CD8-positive, alpha-beta memory T cell (primary cell): ENCODE data around the gene USP53. TPM values are rescaled to one million over a fixed set of nuclear protein-coding genes. Genes with fewer than 3 reads are reported as not detected.
"Not testable (repeated sequence)": the region's sequence is repeated elsewhere in the genome, so short reads cannot be mapped to it uniquely, and the experiment has no call there.

Experiments
- CTCF ChIA-PET: fragments of 350-600 bp; sonication (Branson Sonifier 250); formaldehyde crosslinking; loops from one replicate; lab custom pipeline; 2021; ENCODE audit warnings: antibody characterized with exemption; lab: Charles Lee
- POLR2A ChIA-PET: fragments of 350-600 bp; sonication (Branson Sonifier 250); formaldehyde crosslinking; loops from one replicate; lab custom pipeline; 2021; ENCODE audit warnings: antibody characterized with exemption; lab: Charles Lee
- DNase-seq, 5 donors: peaks; one replicate each; pipeline versions ENCODE4 v3.0.0 to v3.0.0-alpha.2; 2020 to 2022; ENCODE audit warnings: mixed read lengths in 1 of 5
- H3K27ac ChIP-seq: one replicate; pipeline ENCODE4 v1.7.0; 2013; ENCODE audit warnings: low read depth, mild to moderate bottlenecking, low read length, moderate library complexity
- H3K27me3 ChIP-seq: 2 replicates; pipeline ENCODE4 v1.7.0; 2013; ENCODE audit warnings: low read length, mild to moderate bottlenecking; ENCODE audit not compliant: insufficient read depth, poor library complexity, severe bottlenecking
- H3K36me3 ChIP-seq: 2 replicates; pipeline ENCODE4 v1.7.0; 2013; ENCODE audit warnings: mild to moderate bottlenecking, low read length, moderate library complexity; ENCODE audit not compliant: insufficient read depth
- H3K4me1 ChIP-seq: 2 replicates; pipeline ENCODE4 v1.7.0; 2013; ENCODE audit warnings: mild to moderate bottlenecking, low read length, moderate library complexity; ENCODE audit not compliant: insufficient read depth
- H3K4me3 ChIP-seq: 2 replicates; pipeline ENCODE4 v1.7.0; 2013; ENCODE audit warnings: mild to moderate bottlenecking, low read length
- H3K9me3 ChIP-seq: 2 replicates; pipeline ENCODE4 v1.7.0; 2013; ENCODE audit warnings: mild to moderate bottlenecking, low read length
- H3K27ac Mint-ChIP-seq, 8 donors: one replicate each; pipeline ENCODE4 v1.8.0; 2020 to 2021; ENCODE audit warnings: mixed read lengths in 8 of 8, mild to moderate bottlenecking in 6 of 8, inconsistent platforms in 3 of 8, moderate library complexity in 3 of 8
- H3K27me3 Mint-ChIP-seq, 2 donors: one replicate each; pipeline ENCODE4 v1.8.0; 2020 to 2021; ENCODE audit warnings: mixed read lengths in 2 of 2, mild to moderate bottlenecking in 1 of 2, moderate library complexity in 1 of 2
- H3K36me3 Mint-ChIP-seq, 3 donors: one replicate each; pipeline ENCODE4 v1.8.0; 2020 to 2021; ENCODE audit warnings: mixed read lengths in 3 of 3, inconsistent platforms in 1 of 3, mild to moderate bottlenecking in 1 of 3
- H3K4me1 Mint-ChIP-seq, 3 donors: one replicate each; pipeline ENCODE4 v1.8.0; 2020 to 2021; ENCODE audit warnings: mixed read lengths in 3 of 3, inconsistent platforms in 1 of 3, mild to moderate bottlenecking in 1 of 3
- H3K4me3 Mint-ChIP-seq, 7 donors: one replicate each; pipeline ENCODE4 v1.8.0; 2020 to 2021; ENCODE audit warnings: mixed read lengths in 7 of 7, mild to moderate bottlenecking in 6 of 7, moderate library complexity in 4 of 7, inconsistent platforms in 2 of 7
- H3K9me3 Mint-ChIP-seq, 5 donors: one replicate each; pipeline ENCODE4 v1.8.0; 2020 to 2022; ENCODE audit warnings: mixed read lengths in 5 of 5, mild to moderate bottlenecking in 3 of 5, moderate library complexity in 2 of 5, inconsistent platforms in 1 of 5
- polyA plus RNA-seq: library from polyadenylated mRNA; unstranded; fragments of 300-500 nt; fragmentation: Illumina TruSeq; gene quantifications from one replicate; pipeline ENCODE4 v1.2.3, GENCODE V29; 2021
- total RNA-seq, 2 experiments: library from RNA; stranded (reverse); gene quantifications; one replicate each; pipeline ENCODE4 v1.2.3, GENCODE V29; 2021

The USP53 gene
- total and polyA plus RNA-seq, 3 experiments from 2014 or later = 9.8 to 11.0 (median 10.5) TPM

DNA sequence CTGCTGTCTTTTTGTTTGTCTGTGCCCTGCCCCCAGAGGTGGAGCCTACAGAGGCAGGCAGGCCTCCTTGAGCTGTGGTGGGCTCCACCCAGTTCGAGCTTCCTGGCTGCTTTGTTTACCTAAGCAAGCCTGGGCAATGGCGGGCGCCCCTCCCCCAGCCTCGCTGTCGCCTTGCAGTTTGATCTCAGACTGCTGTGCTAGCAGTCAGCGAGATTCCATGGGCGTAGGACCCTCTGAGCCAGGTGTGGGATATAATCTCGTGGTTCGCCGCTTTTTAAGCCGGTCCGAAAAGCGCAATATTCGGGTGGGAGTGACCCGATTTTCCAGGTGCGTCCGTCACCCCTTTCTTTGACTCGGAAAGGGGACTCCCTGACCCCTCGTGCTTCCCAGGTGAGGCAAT is 67.0 kb downstream of the USP53 start:
- H3K4me3 ChIP-seq, H3K4me1 ChIP-seq, H3K36me3 ChIP-seq, H3K27ac Mint-ChIP-seq, DNase-seq, H3K27me3 Mint-ChIP-seq, H3K4me3 Mint-ChIP-seq, H3K27ac ChIP-seq, H3K27me3 ChIP-seq, H3K9me3 ChIP-seq, CTCF ChIA-PET, H3K9me3 Mint-ChIP-seq: not testable (repeated sequence)
- peaks cover 27 to 37% (median 35%) of the 10 kb centered on the region in 3 donors for H3K4me1 Mint-ChIP-seq
- H3K36me3 Mint-ChIP-seq = peaks cover 3 to 10% (median 7%) of the 10 kb centered on the region in 3 donors
- POLR2A ChIA-PET = interaction anchor here (0.7 kb wide), 1 partner anchor 102 kb away, joined by 4 read pairs; no protein-coding TSS in a partner anchor

DNA sequence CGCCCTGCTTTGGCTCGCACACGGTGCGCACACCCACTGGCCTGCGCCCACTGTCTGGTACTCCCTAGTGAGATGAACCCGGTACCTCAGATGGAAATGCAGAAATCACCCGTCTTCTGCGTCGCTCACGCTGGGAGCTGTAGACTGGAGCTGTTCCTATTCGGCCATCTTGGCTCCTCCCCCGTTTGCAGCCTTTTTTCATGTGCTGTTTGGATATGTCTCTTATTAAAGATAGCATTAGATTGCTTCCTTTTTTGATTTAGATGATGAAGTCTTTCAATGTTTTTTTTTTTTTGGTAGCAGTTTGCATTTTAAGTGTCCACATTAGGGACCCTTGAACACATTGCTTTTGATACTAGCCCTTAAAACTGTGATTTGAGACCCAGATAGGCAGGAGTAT is 67.4 kb downstream of the USP53 start:
- CTCF ChIA-PET, H3K4me3 Mint-ChIP-seq: not testable (repeated sequence)
- H3K36me3 Mint-ChIP-seq = peaks cover 3 to 10% (median 7%) of the 10 kb centered on the region in 3 donors

DNA sequence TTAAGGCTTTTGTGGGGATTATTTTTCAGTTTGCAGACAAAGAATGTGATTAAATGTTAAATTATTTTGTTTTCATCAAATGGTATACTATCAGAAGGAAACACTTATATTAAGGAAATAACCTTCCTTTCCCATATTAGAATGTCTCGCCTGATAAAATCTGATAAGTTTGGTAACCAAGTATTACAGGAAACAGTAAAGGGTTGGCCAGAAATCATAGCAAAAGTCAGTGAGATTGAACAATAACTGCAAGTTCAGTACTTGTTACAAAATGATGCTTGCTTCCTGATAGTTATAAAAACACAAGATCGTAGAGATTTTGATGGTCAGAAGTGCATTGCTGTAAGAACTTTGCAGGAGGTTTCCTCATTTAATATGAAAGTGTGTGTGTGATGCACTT is 68.9 kb downstream of the USP53 start:
- Mint-ChIP-seq H3K27me3 (no peaks in the 10 kb centered on the region), H3K4me3 (no peak overlapping the region), H3K9me3 (no peaks in the 10 kb centered on the region), H3K36me3 (peaks cover 3 to 8% (median 7%) of the 10 kb centered on the region in 3 donors), H3K4me1 (peaks cover 36 to 48% (median 46%) of the 10 kb centered on the region in 3 donors), H3K27ac (peak overlapping the region in 2 of 8 donors; percentile 21 to 44)
- Histone ChIP-seq H3K36me3 (no peaks in the 10 kb centered on the region), H3K4me1 (peaks cover 9% of the 10 kb centered on the region), H3K9me3 (no peaks in the 10 kb centered on the region), H3K27ac (no peak overlapping the region), H3K27me3 (no peaks in the 10 kb centered on the region), H3K4me3 (no peak overlapping the region)
- CTCF ChIA-PET = no interaction called here
- POLR2A ChIA-PET = no interaction called here
- no peak for DNase-seq

More for the DNA sequence above, 67.4 kb downstream of the USP53 start:
- H3K4me1 ChIP-seq, H3K36me3 ChIP-seq, DNase-seq, H3K27me3 Mint-ChIP-seq, H3K9me3 ChIP-seq, H3K9me3 Mint-ChIP-seq, H3K27me3 ChIP-seq, H3K27ac ChIP-seq, H3K4me3 ChIP-seq: not testable (repeated sequence)
- H3K4me1 Mint-ChIP-seq = peaks cover 31 to 41% (median 38%) of the 10 kb centered on the region in 3 donors
- peak overlapping the region in 1 of 8 donors; percentile 66 for H3K27ac Mint-ChIP-seq
- POLR2A ChIA-PET = interaction anchor here (0.7 kb wide), 1 partner anchor 103 kb away, joined by 4 read pairs; no protein-coding TSS in a partner anchor

DNA sequence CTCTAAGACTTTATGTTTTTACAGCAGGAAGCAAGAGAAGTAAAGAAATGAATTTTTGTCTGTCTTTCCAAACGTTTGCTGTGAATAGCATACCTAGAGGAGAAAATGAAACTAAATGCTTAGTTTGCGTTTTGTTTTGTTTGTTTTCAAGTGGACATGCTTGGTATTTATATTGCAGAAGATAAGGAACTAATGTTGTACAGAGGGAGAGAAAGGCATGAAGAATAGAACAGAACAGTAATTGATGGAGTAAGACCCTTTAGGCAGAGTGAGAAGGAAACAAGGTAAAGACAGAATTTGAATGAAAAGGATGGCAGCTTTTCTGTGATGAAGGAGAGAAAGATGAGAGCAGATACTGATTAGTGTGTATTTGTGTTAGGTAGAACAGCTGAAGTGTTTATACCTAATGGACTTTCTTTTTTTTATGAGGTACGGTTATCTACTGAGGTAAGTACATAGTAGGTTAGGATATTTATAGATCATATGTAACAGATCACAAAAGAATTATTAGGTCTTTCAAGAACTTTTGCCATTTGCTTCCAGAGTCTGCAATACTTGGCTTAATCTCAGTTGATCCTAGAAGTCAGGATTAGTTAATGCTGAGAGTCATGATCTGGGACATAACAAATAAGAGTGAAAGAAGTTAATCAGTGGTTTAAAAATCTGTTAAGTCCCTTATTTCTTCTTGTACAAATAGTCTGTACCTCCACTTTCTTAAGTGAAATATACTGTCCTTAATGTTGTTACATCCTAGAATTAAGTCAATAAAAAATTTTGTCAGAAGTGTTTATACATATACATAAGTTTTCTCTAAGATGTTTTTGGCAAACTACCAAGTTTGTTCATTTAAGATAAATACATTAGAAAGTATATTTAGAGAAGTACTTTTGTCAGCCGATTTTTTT is 72.6 kb downstream of the USP53 start:
- H3K27ac ChIP-seq = no peak overlapping the region
- H3K4me3 ChIP-seq = no peak overlapping the region
- H3K27me3 ChIP-seq = no peaks in the 10 kb centered on the region
- Mint-ChIP-seq H3K36me3 (peaks cover 0 to 11% (median 4%) of the 10 kb centered on the region in 3 donors), H3K4me1 (peaks cover 33 to 44% (median 42%) of the 10 kb centered on the region in 3 donors), H3K4me3 (peak overlapping the region; percentile 14 to 73 (median 45)), H3K9me3 (no peaks in the 10 kb centered on the region), H3K27ac (peak overlapping the region; percentile 1 to 83 (median 46)), H3K27me3 (no peaks in the 10 kb centered on the region)
- H3K9me3 ChIP-seq = no peaks in the 10 kb centered on the region
- POLR2A ChIA-PET = no interaction called here
- CTCF ChIA-PET = no interaction called here
- peaks cover 9% of the 10 kb centered on the region for H3K4me1 ChIP-seq
- no peak for DNase-seq
- no peaks in the 10 kb centered on the region for H3K36me3 ChIP-seq

DNA sequence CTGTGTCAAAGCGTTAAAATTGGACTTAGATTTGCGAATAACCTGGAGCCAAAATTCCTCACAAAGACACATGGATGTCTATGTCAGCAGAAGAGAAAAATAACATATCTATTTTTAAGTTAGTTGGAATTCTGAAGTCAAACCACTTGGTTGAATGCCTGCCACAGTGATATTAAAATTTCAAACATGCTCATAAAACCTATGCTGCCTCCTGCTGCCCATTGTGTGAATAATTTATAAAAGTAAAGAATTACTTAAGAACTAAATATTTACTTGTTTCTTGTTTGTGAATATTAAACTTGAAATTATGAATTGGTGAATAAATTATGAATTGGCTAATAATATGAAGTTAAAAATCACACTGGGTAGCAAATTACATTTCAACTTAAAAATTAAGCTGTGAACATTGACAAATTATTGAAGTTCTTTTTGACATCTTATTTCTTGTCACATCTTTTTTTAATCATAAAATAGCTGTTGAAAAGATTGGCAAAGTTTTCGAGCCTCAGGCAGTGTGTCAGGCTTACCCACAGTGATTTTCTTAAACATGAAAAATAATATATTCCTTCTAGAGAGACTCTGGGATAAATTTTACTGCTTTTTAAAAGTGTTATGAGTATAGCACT is 74.0 kb downstream of the USP53 start:
- Histone ChIP-seq H3K27me3 (no peaks in the 10 kb centered on the region), H3K9me3 (no peaks in the 10 kb centered on the region), H3K27ac (no peak overlapping the region), H3K4me3 (no peak overlapping the region), H3K36me3 (no peaks in the 10 kb centered on the region), H3K4me1 (peaks cover 9% of the 10 kb centered on the region)
- POLR2A ChIA-PET = no interaction called here
- Mint-ChIP-seq H3K4me1 (peaks cover 19 to 31% (median 28%) of the 10 kb centered on the region in 3 donors), H3K27me3 (no peaks in the 10 kb centered on the region), H3K27ac (peak overlapping the region in 1 of 8 donors; percentile 26), H3K36me3 (peaks cover 0 to 11% (median 0%) of the 10 kb centered on the region in 3 donors), H3K4me3 (no peak overlapping the region), H3K9me3 (no peaks in the 10 kb centered on the region)
- CTCF ChIA-PET = interaction anchor here (0.7 to 0.8 kb wide), 3 partner anchors 13 to 244 kb away, joined by 3 to 6 read pairs (median 4); no protein-coding TSS in a partner anchor
- peak in 2 of 5 donors; percentile 34 to 36 for DNase-seq

DNA sequence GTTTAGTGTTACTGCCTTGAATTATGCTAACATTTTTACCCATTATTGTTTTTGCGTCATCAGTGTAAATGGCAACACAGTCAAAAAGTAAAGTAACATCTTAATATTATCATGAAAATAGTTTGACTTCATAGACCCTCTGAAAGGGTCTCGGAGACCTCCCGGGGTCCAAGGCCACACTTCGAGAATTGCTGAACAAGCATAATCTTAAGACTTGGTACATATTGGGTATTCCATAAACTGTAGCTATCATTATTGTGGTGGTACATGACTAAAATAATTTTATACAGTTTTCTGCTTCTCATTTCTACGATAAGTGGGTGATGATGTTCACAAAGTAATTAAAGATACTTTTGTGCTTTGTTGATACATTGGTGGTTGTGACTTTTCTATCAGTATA is 76.8 kb downstream of the USP53 start:
- DNase-seq = no peak
- POLR2A ChIA-PET = no interaction called here
- Mint-ChIP-seq H3K27ac (no peak overlapping the region), H3K4me1 (peaks cover 9 to 11% (median 11%) of the 10 kb centered on the region in 3 donors), H3K36me3 (peaks cover 0 to 23% (median 7%) of the 10 kb centered on the region in 3 donors), H3K27me3 (no peaks in the 10 kb centered on the region), H3K4me3 (no peak overlapping the region), H3K9me3 (no peaks in the 10 kb centered on the region)
- no peaks in the 10 kb centered on the region for H3K9me3 ChIP-seq
- peaks cover 9% of the 10 kb centered on the region for H3K4me1 ChIP-seq
- H3K36me3 ChIP-seq = peaks cover 9% of the 10 kb centered on the region
- H3K27ac ChIP-seq = no peak overlapping the region
- CTCF ChIA-PET = interaction anchor here (1.1 to 4.5 kb wide), 3 partner anchors 10 to 308 kb away, joined by 3 to 28 read pairs (median 6); a partner anchor contains a TSS
- H3K27me3 ChIP-seq = no peaks in the 10 kb centered on the region
- H3K4me3 ChIP-seq = no peak overlapping the region

DNA sequence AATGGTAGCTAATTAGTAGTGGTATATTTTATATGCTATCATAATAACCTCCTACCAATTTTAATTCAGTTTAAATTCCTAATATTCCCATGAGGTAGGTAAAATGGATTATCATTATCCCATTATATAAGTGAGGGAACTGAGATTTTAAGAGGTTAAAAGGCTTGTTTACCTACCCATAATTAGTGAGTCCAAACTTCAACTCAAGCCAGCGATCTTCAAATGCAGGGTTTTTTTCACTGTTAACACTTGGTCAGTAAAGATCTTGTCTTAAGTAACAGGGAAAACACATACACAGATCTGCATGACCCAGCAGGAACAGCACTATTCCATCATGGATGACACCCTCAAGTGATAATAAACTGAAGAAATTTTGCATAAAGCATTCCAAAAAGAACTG is 78.1 kb downstream of the USP53 start:
- Mint-ChIP-seq H3K27me3 (no peaks in the 10 kb centered on the region), H3K4me3 (no peak overlapping the region), H3K36me3 (peaks cover 0 to 23% (median 7%) of the 10 kb centered on the region in 3 donors), H3K4me1 (peaks cover 2 to 6% (median 4%) of the 10 kb centered on the region in 3 donors), H3K9me3 (no peaks in the 10 kb centered on the region), H3K27ac (no peak overlapping the region)
- no peaks in the 10 kb centered on the region for H3K4me1 ChIP-seq
- POLR2A ChIA-PET = no interaction called here
- no peaks in the 10 kb centered on the region for H3K27me3 ChIP-seq
- CTCF ChIA-PET = interaction anchor here (1.1 to 4.5 kb wide), 3 partner anchors 9 to 309 kb away, joined by 3 to 28 read pairs (median 6); a partner anchor contains a TSS
- peaks cover 9% of the 10 kb centered on the region for H3K36me3 ChIP-seq
- no peak for DNase-seq
- no peaks in the 10 kb centered on the region for H3K9me3 ChIP-seq
- no peak overlapping the region for H3K27ac ChIP-seq
- no peak overlapping the region for H3K4me3 ChIP-seq
